H1 (cell line): ENCODE measurements around the gene CRBN. TPM values are rescaled to one million over a fixed set of nuclear protein-coding genes. Genes with fewer than 3 reads are reported as not detected.

Experiments used
- CBX8 ChIP-seq: fragments of 300-800, 300-1000 bp; sonication (generic); IDR thresholded peaks from 2 replicates; pipeline ENCODE4 v1.7.1; 2016; ENCODE audit warnings: low read depth, low read length, borderline replicate concordance
- CTBP2 ChIP-seq: IDR thresholded peaks from 2 replicates; pipeline ENCODE4 v1.7.0; 2011; ENCODE audit warnings: borderline replicate concordance, mild to moderate bottlenecking, moderate library complexity, mixed read lengths, low read length; ENCODE audit not compliant: insufficient read depth, insufficient read length
- HDAC6 ChIP-seq: IDR thresholded peaks from one replicate; pipeline ENCODE4 v1.7.1; 2012; ENCODE audit warnings: low read depth, mild to moderate bottlenecking, inconsistent platforms, low read length, moderate library complexity
- SRF ChIP-seq: IDR thresholded peaks from 2 replicates; pipeline ENCODE4 v1.6.1; 2011; ENCODE audit warnings: mild to moderate bottlenecking, low read depth, low read length, moderate library complexity
- polyA plus RNA-seq, 7 experiments: library from polyadenylated mRNA; depleted of rRNA in 3 of 7; stranded (reverse) in 5 of 7; unstranded in 2 of 7; fragments of >200 nt in 5 of 7; fragments of 200-250 nt in 2 of 7; gene quantifications; 1 replicate in 5 of 7; 2 replicates in 1 of 7; 4 replicates in 1 of 7; pipeline versions ENCODE4 v1.2.1 to v1.2.3, GENCODE V29; 2011 to 2013; ENCODE audit warnings: missing spikeins in 2 of 7, mixed read lengths in 2 of 7
- total RNA-seq: library from RNA; stranded (reverse); fragmentation: NEBNext Ultra II Directional; extraction: Animal tissue kit (Norgen Biotek cat#: 25700); gene quantifications from 2 replicates; pipeline ENCODE4 v1.2.1, GENCODE V29; 2021

Gene CRBN
- total and polyA plus RNA-seq, 2 of the 8 experiments (the other 6 are each of a cell fraction or from before 2014, with no cell fraction given) = 13.4 to 30.3 TPM

DNA sequence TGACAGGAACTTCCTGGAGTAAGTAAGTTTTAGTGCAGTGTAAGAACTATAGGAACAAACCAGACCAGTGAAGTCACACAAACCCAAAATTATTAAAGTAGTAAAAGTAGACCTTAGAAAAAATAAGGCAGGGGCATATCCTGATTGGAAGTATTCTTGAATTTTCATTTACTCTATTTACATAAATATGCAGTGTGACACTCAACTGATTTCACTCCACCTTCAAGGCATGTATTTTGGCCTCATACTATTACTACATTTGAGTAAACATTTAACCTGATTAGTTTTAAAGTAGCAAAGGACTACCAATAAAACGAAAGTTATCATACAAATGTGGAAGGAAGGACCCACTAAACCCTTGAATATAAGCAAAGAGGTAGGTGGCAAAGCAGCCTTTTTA, 29.9 kb downstream of the CRBN start (continued):
- TF ChIP-seq CBX8 = no peak
- TF ChIP-seq SRF = no peak
- no peak for TF ChIP-seq CTBP2
- TF ChIP-seq HDAC6 = no peak
